GM18907 (cell line): ENCODE measurements around the gene RAB11FIP5.
A peak's percentile ranks its signal among the peaks of the same experiment; 100 is the strongest.
"Not testable (repeated sequence)": the region's sequence is repeated elsewhere in the genome, so short reads cannot be mapped to it uniquely, and the experiment has no call there.

ENCODE experiments used
- ATAC-seq: cut with Tn5 transposase; IDR thresholded peaks from one replicate; pipeline ENCODE4 v1.9.1; 2021; ENCODE audit warnings: mild to moderate bottlenecking, moderate library complexity; ENCODE audit not compliant: unreplicated experiment

The RAB11FIP5 gene

DNA sequence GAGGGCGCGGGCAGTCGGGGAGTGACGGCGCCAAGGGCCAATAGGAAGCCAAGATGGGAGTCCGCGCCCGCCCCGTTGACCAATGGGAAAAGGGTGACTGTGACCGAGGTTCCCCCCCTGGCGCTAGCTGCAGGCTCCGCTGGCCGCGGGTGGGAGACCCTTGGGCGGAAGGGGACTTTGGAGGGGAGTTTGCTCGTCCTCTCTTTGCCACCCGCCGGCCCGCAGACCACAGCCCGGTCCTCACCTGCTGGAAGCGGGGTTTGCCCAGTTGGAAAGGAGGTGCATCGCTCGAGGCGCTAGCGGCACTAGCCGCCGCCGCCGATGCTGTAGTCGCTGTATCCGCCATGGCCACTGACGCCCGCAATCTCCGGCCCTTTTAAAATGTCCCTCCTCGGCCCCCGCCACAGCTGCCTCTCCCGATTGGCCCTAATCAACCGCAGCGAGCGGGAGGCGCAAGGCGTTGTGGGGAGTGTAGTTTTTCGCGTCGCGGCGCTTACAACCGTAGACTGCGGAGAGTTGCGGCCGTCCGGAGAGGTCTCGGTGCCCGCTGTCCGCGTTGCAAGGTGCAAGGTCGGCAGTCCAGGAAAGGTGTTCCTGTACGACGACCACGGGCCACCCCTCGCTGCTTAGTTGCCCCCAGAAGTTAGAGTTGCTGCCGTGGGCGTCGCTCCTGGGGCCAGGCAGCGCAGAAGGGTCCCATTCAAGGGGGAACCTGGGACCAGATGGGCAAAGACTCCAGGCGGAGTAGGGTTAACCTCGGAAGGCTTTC lies 41.2 kb downstream of the RAB11FIP5 start, which contains the start of gene SFXN5:
Gene SFXN5 (minus strand): TSS at position 353 of the 769 bp plus-strand sequence. CDS start 7 bp downstream, at position 346.
- ATAC-seq, result peak; percentile 95

DNA sequence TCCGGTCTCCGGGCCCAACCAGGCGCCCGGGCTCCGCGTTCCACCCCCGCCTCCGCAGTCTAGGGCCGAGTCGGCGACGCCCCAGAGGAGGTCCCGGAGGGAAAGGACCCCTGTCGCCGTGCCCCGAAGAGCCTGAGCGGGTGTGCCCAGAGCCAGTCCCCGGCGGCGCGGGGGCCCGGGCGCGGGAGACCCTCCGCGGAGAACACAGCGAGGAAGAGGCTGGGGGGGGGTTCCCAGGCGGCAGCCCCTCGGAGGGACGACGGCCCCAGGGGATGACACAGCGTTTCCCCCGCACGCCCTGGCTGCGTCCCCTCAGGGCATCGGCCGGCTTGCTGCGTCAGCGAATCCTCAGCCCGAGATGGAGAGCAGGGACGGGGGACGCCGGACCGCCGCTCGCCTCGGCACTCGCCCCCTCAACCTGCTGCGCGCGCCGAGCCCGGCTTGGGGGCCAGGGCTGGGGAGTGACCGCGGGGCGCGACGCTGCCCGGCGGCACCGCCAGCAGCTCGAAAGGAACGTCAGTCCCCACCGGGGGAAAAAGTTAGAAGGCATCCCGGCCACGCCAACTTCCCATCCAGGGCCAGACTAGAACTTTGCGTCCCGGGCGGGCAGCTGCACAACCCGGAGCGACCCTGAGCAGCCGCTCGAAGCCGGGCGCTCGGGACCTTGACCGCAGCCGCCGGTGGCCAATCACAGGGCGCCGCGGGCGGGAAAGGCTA lies 41.9 kb downstream of the RAB11FIP5 start:
- ATAC-seq, result peak; percentile 20

DNA sequence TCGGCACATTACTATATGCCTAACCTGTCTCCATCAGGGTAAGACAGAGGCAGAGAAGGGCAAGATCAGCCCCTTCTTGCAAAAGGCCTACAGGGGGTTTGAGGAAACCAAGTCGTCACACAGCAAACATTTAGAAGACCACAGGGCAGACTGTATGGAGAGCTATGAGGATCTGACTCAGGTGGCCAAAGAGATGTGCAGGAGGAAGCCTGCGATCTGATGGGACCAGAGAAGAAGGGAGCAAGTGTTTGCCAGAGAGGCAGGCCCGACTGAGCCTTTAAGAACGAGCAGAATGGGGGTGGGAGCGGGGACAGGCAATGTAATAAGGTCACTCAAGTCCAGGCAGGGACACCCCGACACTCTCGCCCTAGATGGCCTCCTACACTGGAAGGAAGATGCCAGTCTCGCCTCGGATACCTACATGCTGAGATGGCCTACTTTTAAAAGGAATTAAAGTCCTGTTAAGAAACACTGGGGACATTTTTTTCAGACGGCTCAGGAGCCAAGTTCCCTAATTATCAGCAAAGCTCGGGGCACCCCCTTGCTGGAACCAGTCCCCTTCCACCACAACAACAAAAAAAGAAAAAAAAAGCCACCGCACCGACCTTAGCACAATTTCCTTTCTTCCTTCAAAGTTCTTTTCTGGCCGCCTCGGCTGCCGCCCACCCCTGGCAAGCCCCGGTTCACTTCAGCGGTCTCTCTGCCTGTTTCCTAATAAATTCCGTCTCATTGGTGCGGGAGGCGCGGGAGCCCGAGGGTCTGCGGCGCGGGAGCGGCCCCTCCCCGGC lies 42.7 kb downstream of the RAB11FIP5 start:
- ATAC-seq, result no peak

GRCh38 chr2:73069041-73069854 lies 43.5 kb downstream of the RAB11FIP5 start:
- no peak for ATAC-seq

- ATAC-seq, result no peak
These were observed 44.6 kb downstream of the RAB11FIP5 start for GRCh38 chr2:73068147-73068546.

DNA sequence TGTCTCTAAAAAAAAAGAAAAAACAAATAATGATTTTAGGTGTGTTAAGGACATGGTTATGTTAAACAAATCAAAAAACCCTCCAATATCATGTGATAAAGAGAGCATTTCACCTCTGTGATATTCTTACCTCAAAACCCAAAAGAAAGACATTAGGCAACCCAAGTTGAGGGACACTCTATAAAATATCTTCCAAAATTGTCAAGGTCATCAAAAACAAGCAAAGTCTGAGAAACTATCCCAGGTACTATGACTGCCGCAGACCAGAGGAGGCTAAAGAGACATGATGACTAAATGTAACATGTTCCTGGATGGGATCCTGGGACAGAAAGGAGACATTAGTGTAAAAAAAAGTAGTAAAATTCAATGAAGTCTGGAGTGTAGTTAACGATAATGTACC lies 45.7 kb downstream of the RAB11FIP5 start:
- no peak for ATAC-seq

GRCh38 chr2:73065070-73065469 lies 47.7 kb downstream of the RAB11FIP5 start:
- ATAC-seq, result not testable (repeated sequence)

DNA sequence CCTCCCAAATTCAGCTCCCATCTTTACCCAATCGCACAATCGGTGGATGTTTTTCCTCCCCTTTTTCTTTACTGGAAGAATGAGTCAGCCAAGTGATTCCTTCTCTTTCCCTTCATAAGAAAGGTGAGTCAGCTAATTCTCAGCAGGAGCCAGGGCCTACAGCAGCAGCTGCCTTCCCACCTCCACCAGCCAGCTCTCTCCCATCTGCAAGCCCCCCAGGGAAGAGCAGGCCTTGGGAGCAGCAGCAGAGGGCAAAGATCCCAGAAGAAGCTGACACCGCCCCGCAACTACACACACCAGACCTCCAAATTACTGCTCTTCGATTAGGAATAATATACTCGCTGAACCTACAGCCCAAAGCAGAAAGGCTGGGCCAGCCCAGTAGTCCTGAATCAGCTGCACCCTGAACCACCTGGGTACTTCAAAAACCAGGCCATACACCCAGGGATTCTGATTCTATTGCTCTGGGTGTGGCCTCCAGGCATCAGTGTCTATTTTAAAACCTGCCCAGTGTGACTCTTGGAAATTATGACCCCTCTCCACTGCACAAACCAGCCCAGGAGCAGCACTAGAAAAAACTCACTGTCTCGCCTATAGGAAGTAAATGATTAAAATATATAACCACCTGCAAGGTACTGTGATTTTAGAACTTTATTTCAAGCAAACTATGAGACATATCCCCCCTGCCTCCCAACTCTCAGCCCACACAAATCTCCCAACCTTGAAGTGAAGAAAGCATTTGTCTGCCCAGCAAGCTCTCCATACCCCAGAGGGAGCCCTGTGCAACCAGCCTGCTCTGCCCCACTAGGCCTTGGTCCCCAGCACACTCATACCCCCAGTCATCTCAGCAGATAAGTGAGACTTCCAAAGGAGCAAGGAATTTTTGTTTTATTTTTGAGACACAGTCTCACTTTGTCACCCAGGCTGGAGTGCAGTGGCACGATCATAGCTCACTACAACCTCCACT lies 48.6 kb downstream of the RAB11FIP5 start:
- no peak for ATAC-seq

DNA sequence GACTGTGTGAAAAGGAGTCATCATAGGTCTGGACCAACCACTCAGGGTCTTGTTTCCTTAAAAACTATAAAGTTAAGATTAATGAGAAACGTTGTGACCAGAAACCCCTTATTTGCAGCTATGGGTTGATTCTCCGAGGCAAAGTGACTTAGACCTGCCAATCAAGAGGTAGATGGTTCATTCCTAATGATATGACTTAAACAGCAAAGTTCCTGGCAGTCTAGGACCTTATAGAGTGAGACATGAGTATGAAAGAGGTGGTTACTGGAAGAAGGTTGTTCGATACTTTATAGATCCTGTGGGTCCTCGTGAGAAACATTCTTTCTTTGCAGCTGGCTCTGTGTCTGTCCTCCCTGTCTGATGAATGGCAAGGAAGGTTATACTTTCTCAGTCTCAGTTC lies 49.3 kb downstream of the RAB11FIP5 start:
- ATAC-seq, result no peak

GRCh38 chr2:73059106-73059505 lies 53.6 kb downstream of the RAB11FIP5 start:
- ATAC-seq, result no peak

- ATAC-seq, result no peak
These were observed 57.8 kb downstream of the RAB11FIP5 start for GRCh38 chr2:73054980-73055379.

DNA sequence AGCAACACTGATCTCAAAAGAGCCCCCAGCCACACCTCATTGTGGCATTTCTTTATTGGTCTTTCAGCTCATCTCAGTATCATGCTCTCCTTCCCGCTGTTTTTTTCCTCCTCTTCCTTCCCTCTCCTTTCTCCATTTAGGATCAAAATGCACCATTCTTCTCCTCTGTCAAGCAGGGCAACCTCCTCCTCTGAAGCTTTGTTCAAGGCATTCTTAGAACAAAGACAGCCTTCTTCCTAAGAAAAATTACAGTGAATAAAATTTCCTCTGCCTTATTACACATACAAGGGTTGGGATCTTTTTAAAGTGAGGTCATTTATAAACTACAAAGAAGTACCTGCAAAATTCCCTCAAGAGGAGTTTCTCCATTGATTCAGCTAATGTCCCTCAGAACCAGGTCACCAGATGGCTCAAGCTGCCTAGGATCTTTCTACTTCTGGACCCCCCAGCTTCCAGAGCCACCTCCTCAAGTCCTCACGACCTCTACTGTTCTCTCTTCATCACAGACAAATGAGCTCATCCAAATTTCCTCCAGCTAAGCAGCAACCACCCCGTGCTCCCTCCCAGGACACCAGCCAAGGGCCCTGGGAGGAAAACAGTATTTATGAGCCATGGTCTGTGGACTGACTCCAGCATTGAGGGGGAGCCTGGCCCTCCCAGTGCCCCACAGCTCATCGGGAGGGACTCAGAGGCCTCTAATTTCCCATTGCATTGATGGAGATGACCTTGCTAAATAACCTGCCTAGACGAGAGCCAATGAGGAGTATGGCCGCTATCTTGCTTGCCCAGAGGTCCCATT lies 59.2 kb downstream of the RAB11FIP5 start:
- ATAC-seq, result no peak

- no peak for ATAC-seq
These were observed 62.6 kb downstream of the RAB11FIP5 start for GRCh38 chr2:73050121-73050545.

DNA sequence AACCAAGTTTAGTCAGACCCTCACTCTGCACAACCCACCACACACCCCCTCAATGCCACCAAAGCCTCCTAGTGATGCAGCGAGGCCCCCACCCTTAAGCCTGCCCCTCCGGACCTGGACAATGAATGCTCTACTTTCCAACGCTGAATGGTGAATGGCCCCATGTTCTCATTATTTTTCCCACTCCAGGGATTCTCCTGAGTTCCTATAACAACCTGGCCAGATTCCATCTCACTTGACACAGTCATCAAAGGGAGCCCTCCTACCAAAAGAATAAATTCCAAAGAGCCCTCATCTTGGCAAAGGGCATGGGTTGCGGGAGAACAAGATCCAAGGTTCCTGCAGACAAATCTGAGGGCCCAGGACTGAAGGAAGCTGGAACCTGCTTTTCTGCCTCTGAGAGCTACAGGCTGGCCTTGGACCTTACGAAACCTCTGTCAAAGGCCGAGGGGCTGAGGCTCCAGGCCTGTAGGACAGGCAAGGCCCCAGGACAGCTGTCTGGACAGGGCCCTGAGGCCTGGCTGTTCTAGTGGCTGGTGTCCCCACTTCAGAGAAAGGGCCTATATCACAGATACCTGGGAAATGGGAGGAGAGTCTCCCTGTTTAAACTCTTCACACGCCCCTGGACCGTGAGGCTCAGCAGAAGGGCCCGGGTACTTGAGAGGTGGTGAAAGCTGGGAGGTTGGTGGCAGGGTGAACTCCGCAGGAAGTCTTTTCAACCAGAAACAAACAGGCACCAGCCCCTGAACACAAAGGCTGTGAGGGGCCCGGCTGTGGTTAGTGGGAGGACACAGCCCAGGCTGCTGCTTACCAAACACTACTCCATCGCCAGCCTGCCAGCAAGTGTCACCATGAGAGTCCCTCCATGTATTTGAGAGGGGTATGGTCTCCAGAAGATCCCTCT lies 68.6 kb downstream of the RAB11FIP5 start:
- ATAC-seq, result no peak

DNA sequence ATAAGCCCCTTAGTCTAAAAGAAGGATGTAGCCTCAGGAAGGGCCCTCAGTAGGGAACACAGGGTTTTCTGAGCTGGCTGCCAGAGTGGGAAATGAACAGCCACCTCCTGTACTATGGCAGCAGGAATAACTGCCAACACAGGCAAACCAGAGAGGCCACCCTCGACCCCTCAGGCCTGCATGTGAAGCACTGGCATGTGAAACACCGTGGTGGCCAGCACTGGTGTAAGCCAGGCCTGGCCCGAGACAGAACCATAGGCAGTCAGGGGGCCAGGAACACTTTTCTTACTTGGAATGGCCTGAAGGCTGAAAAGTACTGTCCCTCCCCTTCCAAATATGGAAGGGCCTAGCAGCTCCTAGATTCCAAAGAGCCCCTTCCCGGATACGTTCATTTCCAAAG lies 69.5 kb downstream of the RAB11FIP5 start:
- ATAC-seq, result no peak

DNA sequence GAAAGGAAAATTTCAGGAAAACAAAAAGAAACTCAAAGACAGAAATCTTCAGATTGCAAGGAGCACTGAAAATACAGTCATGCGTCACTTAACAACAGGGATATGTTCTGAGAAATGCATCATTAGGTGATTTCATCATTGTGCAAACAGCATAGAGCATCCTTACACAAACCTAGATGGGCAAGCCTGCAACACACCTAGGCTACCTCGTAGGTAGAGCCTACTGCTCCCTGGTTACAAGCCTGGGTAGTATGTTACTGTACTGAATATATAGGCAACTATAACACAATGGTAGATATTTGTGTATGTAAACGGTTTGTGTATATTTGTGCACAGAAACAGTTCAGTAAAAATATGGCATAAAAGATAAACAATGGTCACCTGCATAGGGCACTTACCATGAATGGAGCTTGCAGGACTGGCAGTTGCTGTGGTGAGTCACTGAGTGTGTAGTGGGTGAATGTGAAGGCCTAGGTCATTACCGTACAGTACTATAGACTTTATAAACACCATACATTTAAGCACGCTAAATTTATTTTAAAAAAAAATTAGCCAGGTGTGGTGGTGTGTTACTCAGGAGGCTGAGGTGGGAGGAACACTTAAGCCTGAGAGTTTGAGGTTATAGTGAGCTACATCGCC lies 74.7 kb downstream of the RAB11FIP5 start:
- ATAC-seq, result no peak

DNA sequence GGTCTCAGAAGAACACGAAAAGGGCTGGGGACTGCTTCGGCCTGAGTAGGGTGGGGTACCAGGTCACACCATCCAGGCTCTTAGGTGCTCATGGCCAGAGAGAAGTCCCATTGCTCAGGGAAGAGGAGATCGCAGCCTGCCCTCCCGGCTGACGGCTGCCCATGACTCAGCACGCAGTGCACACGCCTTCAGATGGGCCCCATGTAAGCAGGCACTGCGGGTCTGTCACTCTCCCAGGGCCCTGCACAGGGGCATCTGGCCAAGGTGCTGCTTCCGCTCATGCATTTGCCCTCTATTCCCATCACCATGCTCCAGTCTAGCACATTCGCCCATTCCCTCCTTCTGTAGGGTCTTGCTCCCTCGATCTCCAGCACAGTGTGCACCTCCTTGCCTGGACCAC lies 76.0 kb downstream of the RAB11FIP5 start:
- ATAC-seq, result no peak
